Astrocyte (in vitro differentiated cells and primary cell): ENCODE data around the gene MAPK8IP3. TPM values are rescaled to one million over a fixed set of nuclear protein-coding genes. Genes with fewer than 3 reads are reported as not detected.
A peak's percentile ranks its signal among the peaks of the same experiment; 100 is the strongest.

Experiments
- DNase-seq: peaks from one replicate; pipeline ENCODE4 v3.0.0-alpha.2; 2010; ENCODE audit warnings: low read depth
- FAIRE-seq: peaks from 2 replicates; lab custom pipeline; 2011; peaks lifted over from hg19 to GRCh38; lab: Jason Lieb, UNC
- H2AFZ ChIP-seq: 2 replicates; pipeline ENCODE4 v1.6.0; 2012; ENCODE audit warnings: low read depth, low read length, inconsistent platforms
- H3K27ac ChIP-seq: 2 replicates; pipeline ENCODE4 v1.5.1; 2011; ENCODE audit warnings: low read depth, low read length, inconsistent platforms
- H3K27me3 ChIP-seq: 2 replicates; pipeline ENCODE4 v1.6.0; 2011; ENCODE audit warnings: low read length, inconsistent platforms; ENCODE audit not compliant: insufficient read depth
- H3K36me3 ChIP-seq: 2 replicates; pipeline ENCODE4 v1.5.1; 2011; ENCODE audit warnings: low read length, inconsistent platforms; ENCODE audit not compliant: insufficient read depth
- H3K4me1 ChIP-seq: 2 replicates; pipeline ENCODE4 v1.5.1; 2011; ENCODE audit warnings: low read length, inconsistent platforms; ENCODE audit not compliant: insufficient read depth
- H3K4me2 ChIP-seq: 2 replicates; pipeline ENCODE4 v1.6.0; 2012; ENCODE audit warnings: low read length, inconsistent platforms
- H3K4me3 ChIP-seq: 2 replicates; pipeline ENCODE4 v1.5.1; 2011; ENCODE audit warnings: low read depth, mild to moderate bottlenecking, low read length, inconsistent platforms; ENCODE audit not compliant: insufficient read depth
- H3K79me2 ChIP-seq: 2 replicates; pipeline ENCODE4 v1.6.0; 2012; ENCODE audit warnings: mild to moderate bottlenecking, low read length, inconsistent platforms; ENCODE audit not compliant: insufficient read depth
- H3K9ac ChIP-seq: 2 replicates; pipeline ENCODE4 v1.6.0; 2012; ENCODE audit warnings: mild to moderate bottlenecking, low read length, inconsistent platforms
- H3K9me3 ChIP-seq: 2 replicates; pipeline ENCODE4 v1.5.1; 2012; ENCODE audit warnings: low read depth, mild to moderate bottlenecking, low read length, inconsistent platforms; ENCODE audit not compliant: insufficient read depth
- H4K20me1 ChIP-seq: 2 replicates; pipeline ENCODE4 v1.6.0; 2012; ENCODE audit warnings: low read length, inconsistent platforms; ENCODE audit not compliant: insufficient read depth
- H3K27ac Mint-ChIP-seq: one replicate; pipeline ENCODE4 v1.8.0; 2021; ENCODE audit warnings: mild to moderate bottlenecking, mixed read lengths; ENCODE audit not compliant: unreplicated experiment
- H3K27me3 Mint-ChIP-seq: one replicate; pipeline ENCODE4 v1.8.0; 2021; ENCODE audit warnings: low read depth, mixed read lengths; ENCODE audit not compliant: unreplicated experiment
- H3K36me3 Mint-ChIP-seq: one replicate; pipeline ENCODE4 v1.8.0; 2021; ENCODE audit warnings: low read depth, mixed read lengths; ENCODE audit not compliant: unreplicated experiment
- H3K4me1 Mint-ChIP-seq: one replicate; pipeline ENCODE4 v1.8.0; 2021; ENCODE audit warnings: low read depth, mixed read lengths; ENCODE audit not compliant: unreplicated experiment
- H3K4me3 Mint-ChIP-seq: one replicate; pipeline ENCODE4 v1.8.0; 2021; ENCODE audit warnings: mild to moderate bottlenecking, moderate library complexity, mixed read lengths; ENCODE audit not compliant: unreplicated experiment
- H3K9me3 Mint-ChIP-seq: one replicate; pipeline ENCODE4 v1.8.0; 2021; ENCODE audit warnings: mild to moderate bottlenecking, mixed read lengths; ENCODE audit not compliant: unreplicated experiment
- EZH2 ChIP-seq: IDR thresholded peaks from 2 replicates; pipeline ENCODE4 v1.6.1; 2012; ENCODE audit warnings: mild to moderate bottlenecking, low read length, inconsistent platforms; ENCODE audit not compliant: insufficient read depth
- total RNA-seq: library from RNA; stranded (reverse); gene quantifications from 2 replicates; pipeline ENCODE4 v1.2.1, GENCODE V29; 2021
- TF ChIP-seq, protein P1 (sequence below): IDR thresholded peaks from 2 replicates; pipeline ENCODE4 v1.5.1; 2011; ENCODE audit warnings: low read depth, mild to moderate bottlenecking, inconsistent platforms, low read length, moderate library complexity; ENCODE audit not compliant: insufficient read depth

Gene MAPK8IP3
- total RNA-seq, 1 donor from 2014 or later = 92.4 TPM

DNA sequence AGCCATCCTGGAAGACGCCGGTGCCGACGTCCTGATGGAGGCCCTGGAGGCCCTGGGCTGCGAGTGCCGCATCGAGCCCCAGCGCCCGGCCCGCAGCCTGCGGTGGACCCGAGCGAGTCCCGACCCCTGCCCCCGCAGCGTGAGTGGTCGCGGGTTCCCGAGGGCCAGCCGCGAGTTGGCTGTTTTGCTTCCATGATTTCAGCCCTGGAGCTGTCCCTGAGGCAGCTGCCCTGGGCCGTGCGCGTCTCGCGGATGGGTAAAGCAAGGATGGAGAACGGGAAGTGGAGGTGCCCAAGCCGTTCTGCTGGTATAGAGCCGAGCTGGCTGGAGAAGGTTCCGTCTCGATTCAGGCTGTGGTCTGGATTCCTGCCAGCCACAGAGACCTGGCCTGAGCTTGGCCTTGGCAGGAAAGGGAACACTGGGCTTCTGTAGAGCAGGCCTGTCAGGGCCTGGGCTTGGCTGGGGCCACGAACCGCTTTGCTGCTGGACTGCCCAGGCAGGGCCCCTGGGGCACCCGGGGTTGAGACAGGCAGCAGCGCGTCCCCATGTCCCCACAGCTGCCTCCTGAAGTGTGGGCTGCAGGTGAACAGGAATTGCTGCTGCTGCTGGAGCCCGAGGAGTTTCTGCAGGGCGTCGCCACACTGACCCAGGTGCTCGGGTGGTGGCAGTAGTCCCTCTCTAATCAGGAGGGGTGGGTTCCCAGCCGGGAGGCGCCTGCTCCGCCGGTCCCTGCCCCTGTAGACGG, 67.9 kb downstream of the MAPK8IP3 start:
- Mint-ChIP-seq H3K4me1 (peaks cover 6% of the 10 kb centered on the region), H3K36me3 (no peaks in the 10 kb centered on the region), H3K27me3 (no peaks in the 10 kb centered on the region), H3K27ac (peak overlapping the region; percentile 83), H3K4me3 (peak overlapping the region; percentile 86), H3K9me3 (no peaks in the 10 kb centered on the region)
- peak overlapping the region; percentile 91 for H3K9ac ChIP-seq
- FAIRE-seq (no peak), DNase-seq (no peak)
- H3K27me3 ChIP-seq = no peaks in the 10 kb centered on the region
- peak overlapping the region; percentile 91 for H3K4me2 ChIP-seq
- H3K4me1 ChIP-seq = peaks cover 26% of the 10 kb centered on the region
- H2AFZ ChIP-seq = peak overlapping the region; percentile 71
- H3K27ac ChIP-seq = peak overlapping the region; percentile 71
- TF ChIP-seq, protein P1, sequence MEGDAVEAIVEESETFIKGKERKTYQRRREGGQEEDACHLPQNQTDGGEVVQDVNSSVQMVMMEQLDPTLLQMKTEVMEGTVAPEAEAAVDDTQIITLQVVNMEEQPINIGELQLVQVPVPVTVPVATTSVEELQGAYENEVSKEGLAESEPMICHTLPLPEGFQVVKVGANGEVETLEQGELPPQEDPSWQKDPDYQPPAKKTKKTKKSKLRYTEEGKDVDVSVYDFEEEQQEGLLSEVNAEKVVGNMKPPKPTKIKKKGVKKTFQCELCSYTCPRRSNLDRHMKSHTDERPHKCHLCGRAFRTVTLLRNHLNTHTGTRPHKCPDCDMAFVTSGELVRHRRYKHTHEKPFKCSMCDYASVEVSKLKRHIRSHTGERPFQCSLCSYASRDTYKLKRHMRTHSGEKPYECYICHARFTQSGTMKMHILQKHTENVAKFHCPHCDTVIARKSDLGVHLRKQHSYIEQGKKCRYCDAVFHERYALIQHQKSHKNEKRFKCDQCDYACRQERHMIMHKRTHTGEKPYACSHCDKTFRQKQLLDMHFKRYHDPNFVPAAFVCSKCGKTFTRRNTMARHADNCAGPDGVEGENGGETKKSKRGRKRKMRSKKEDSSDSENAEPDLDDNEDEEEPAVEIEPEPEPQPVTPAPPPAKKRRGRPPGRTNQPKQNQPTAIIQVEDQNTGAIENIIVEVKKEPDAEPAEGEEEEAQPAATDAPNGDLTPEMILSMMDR = no peak
- TF ChIP-seq EZH2 = no peak
- peaks cover 39% of the 10 kb centered on the region for H3K79me2 ChIP-seq
- H4K20me1 ChIP-seq = peaks cover 43% of the 10 kb centered on the region
- no peaks in the 10 kb centered on the region for H3K9me3 ChIP-seq
- H3K4me3 ChIP-seq = peak overlapping the region; percentile 66
- no peaks in the 10 kb centered on the region for H3K36me3 ChIP-seq

DNA sequence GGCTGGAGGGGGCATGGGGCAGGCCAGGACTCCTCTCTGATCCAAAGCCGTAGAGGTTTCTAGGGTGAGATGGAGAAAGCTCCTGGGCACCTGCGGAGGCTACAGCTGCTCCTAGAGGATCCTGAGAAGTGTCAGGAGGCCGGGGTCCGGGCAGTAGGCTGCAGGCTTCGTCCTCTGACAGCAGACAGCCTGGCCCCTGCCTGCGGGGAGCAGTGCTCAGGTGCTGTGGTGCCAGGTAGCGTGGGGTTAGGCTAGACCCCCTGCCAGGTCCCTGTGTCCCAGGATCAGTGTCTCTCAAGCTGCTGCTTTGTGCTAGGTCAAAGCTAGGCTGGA, 68.4 kb downstream of the MAPK8IP3 start:
- Histone ChIP-seq H3K4me2 (peak overlapping the region; percentile 91), H3K79me2 (peaks cover 41% of the 10 kb centered on the region), H2AFZ (no peak overlapping the region), H3K36me3 (no peaks in the 10 kb centered on the region), H3K9ac (peak overlapping the region; percentile 91), H4K20me1 (peaks cover 43% of the 10 kb centered on the region), H3K9me3 (no peaks in the 10 kb centered on the region), H3K4me1 (peaks cover 26% of the 10 kb centered on the region), H3K27ac (no peak overlapping the region), H3K27me3 (no peaks in the 10 kb centered on the region), H3K4me3 (peak overlapping the region; percentile 5)
- DNase-seq (no peak), FAIRE-seq (no peak)
- Mint-ChIP-seq H3K9me3 (no peaks in the 10 kb centered on the region), H3K4me3 (peak overlapping the region; percentile 54), H3K27me3 (no peaks in the 10 kb centered on the region), H3K36me3 (no peaks in the 10 kb centered on the region), H3K27ac (no peak overlapping the region), H3K4me1 (peaks cover 6% of the 10 kb centered on the region)
- no peak for TF ChIP-seq EZH2
- TF ChIP-seq, protein P1 = no peak
